ENCODE measurements around the gene RPAP3. TPM values are rescaled to one million over a fixed set of nuclear protein-coding genes. Genes with fewer than 3 reads are reported as not detected.

Gene RPAP3
- total RNA-seq, 3 donors from 2014 or later = 11.4 to 25.0 (median 18.7) TPM

- H3K36me3 ChIP-seq = no peaks in the 10 kb centered on the region
Observed at GRCh38 chr12:47710278-47710677, 4.4 kb upstream of the RPAP3 start.

DNA sequence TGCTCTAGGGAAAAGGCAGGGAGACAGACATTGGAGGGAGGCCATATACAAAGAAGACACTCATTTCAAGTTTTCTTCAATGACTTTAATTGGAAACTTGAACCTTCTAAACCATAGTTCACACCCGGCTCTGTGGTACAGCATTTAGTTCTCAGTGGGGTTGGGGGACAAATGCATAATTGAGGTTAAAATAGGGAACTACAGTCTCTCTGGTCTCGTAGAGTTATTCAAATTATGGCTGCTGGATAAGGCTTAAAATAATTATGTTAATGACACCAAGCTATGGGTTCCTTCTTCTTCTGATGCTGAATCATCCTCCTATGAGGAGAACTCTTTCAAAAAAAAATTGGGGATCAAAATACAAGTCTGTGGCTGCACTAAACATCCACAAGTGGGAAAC, 3.8 kb upstream of the RPAP3 start:
- TF ChIP-seq POLR2A (IDR thresholded peaks at IDR 0.05) (no peak), POLR2AphosphoS5 (IDR thresholded peaks at IDR 0.05) (no peak)
- TF ChIP-seq, protein P1, sequence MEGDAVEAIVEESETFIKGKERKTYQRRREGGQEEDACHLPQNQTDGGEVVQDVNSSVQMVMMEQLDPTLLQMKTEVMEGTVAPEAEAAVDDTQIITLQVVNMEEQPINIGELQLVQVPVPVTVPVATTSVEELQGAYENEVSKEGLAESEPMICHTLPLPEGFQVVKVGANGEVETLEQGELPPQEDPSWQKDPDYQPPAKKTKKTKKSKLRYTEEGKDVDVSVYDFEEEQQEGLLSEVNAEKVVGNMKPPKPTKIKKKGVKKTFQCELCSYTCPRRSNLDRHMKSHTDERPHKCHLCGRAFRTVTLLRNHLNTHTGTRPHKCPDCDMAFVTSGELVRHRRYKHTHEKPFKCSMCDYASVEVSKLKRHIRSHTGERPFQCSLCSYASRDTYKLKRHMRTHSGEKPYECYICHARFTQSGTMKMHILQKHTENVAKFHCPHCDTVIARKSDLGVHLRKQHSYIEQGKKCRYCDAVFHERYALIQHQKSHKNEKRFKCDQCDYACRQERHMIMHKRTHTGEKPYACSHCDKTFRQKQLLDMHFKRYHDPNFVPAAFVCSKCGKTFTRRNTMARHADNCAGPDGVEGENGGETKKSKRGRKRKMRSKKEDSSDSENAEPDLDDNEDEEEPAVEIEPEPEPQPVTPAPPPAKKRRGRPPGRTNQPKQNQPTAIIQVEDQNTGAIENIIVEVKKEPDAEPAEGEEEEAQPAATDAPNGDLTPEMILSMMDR (IDR thresholded peaks at IDR 0.05) = no peak
- Histone ChIP-seq H3K36me3 (no peaks in the 10 kb centered on the region), H3K27ac (no peak overlapping the region), H3K27me3 (no peaks in the 10 kb centered on the region), H3K4me3 (no peak overlapping the region), H3K4me1 (peaks cover 2 to 5% of the 10 kb centered on the region in 2 donors), H3K9me3 (no peaks in the 10 kb centered on the region)
- intact Hi-C loops (cut with DNase I; ENCODE audit: low total_unique reads) = no loop called here
- no peak for DNase-seq (ENCODE audit: low spot score in 2 of 2)

More at GRCh38 chr12:47710278-47710677, 4.4 kb upstream of the RPAP3 start:
- intact Hi-C loops (cut with DNase I; ENCODE audit: low total_unique reads) = no loop called here
- Histone ChIP-seq H3K4me3 (no peak overlapping the region), H3K27me3 (no peaks in the 10 kb centered on the region), H3K4me1 (peaks cover 8 to 11% of the 10 kb centered on the region in 2 donors), H3K9me3 (no peaks in the 10 kb centered on the region), H3K27ac (no peak overlapping the region)
- no peak for TF ChIP-seq POLR2AphosphoS5 (IDR thresholded peaks at IDR 0.05)
- TF ChIP-seq POLR2A (IDR thresholded peaks at IDR 0.05) = no peak
- TF ChIP-seq, protein P1 (IDR thresholded peaks at IDR 0.05) = no peak
- DNase-seq (ENCODE audit: low spot score in 2 of 2) = no peak

- H3K27ac ChIP-seq = no peak overlapping the region
- H3K27me3 ChIP-seq = no peaks in the 10 kb centered on the region
- peaks cover 0 to 5% of the 10 kb centered on the region in 2 donors for H3K4me1 ChIP-seq
- TF ChIP-seq, protein P1 (IDR thresholded peaks at IDR 0.05) = no peak
- TF ChIP-seq POLR2AphosphoS5 (IDR thresholded peaks at IDR 0.05) = no peak
- TF ChIP-seq POLR2A (IDR thresholded peaks at IDR 0.05) = no peak
- no peaks in the 10 kb centered on the region for H3K9me3 ChIP-seq
- no peak overlapping the region for H3K4me3 ChIP-seq
- intact Hi-C loops (cut with DNase I; ENCODE audit: low total_unique reads) = no loop called here
- DNase-seq (ENCODE audit: low spot score in 2 of 2) = no peak
- H3K36me3 ChIP-seq = no peaks in the 10 kb centered on the region
Observed at GRCh38 chr12:47709237-47709636, 3.4 kb upstream of the RPAP3 start.

- no peaks in the 10 kb centered on the region for H3K9me3 ChIP-seq
- H3K27ac ChIP-seq = no peak overlapping the region
- no peak for TF ChIP-seq POLR2A (IDR thresholded peaks at IDR 0.05)
- DNase-seq (ENCODE audit: low spot score in 2 of 2) = no peak
- intact Hi-C loops (cut with DNase I; ENCODE audit: low total_unique reads) = no loop called here
- no peaks in the 10 kb centered on the region for H3K36me3 ChIP-seq
- H3K4me3 ChIP-seq = no peak overlapping the region
- H3K4me1 ChIP-seq = peaks cover 0 to 5% of the 10 kb centered on the region in 2 donors
- H3K27me3 ChIP-seq = no peaks in the 10 kb centered on the region
Observed at GRCh38 chr12:47707905-47708543, 2.2 kb upstream of the RPAP3 start.

DNA sequence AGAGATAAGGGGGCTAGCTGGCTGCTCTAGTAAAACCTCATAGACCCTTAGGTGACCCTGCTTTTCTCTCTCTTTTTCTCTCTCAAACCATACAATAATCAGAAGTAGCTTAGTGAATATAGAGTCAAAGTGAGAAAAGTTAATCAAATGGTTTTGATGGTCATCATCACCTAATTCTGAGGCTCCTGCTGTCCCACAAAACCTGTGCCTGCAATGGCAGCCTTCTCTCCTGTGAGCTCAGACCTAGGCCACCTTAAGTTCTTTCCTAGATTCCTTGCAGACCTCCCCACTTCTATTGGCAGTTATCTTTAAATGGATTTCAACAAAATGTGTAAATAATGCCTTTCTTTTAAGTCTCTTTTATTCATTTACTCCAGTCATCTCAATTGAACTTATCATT, 1.5 kb upstream of the RPAP3 start:
- no peaks in the 10 kb centered on the region for H3K36me3 ChIP-seq
- no peaks in the 10 kb centered on the region for H3K27me3 ChIP-seq
- peaks cover 0 to 5% of the 10 kb centered on the region in 2 donors for H3K4me1 ChIP-seq
- no peak overlapping the region for H3K27ac ChIP-seq
- DNase-seq (ENCODE audit: low spot score in 2 of 2) = no peak
- no peak overlapping the region for H3K4me3 ChIP-seq
- no peaks in the 10 kb centered on the region for H3K9me3 ChIP-seq
- TF ChIP-seq POLR2A (IDR thresholded peaks at IDR 0.05) (no peak), POLR2AphosphoS5 (IDR thresholded peaks at IDR 0.05) (no peak)
- TF ChIP-seq, protein P1 (IDR thresholded peaks at IDR 0.05) = no peak
- intact Hi-C loops (cut with DNase I; ENCODE audit: low total_unique reads) = no loop called here
